Left renal pelvis (tissue), 4 donors: ENCODE measurements around the gene ZFP3. TPM values are rescaled to one million over a fixed set of nuclear protein-coding genes. Genes with fewer than 3 reads are reported as not detected.
"Not testable (repeated sequence)": the region's sequence is repeated elsewhere in the genome, so short reads cannot be mapped to it uniquely, and the experiment has no call there.

Experiments used
- DNase-seq, 4 donors: peaks; one replicate each; pipeline ENCODE4 v3.0.0-alpha.2; 2013; ENCODE audit warnings: low read depth in 4 of 4, low spot score in 3 of 4
- polyA plus RNA-seq, 4 donors: library from polyadenylated mRNA; unstranded; fragments of 120-200 nt; gene quantifications; one replicate each; pipeline ENCODE4 v1.2.1, GENCODE V29; 2013; ENCODE audit not compliant: insufficient read length in 4 of 4

Gene ZFP3
- 10 to 100 TPM in 3 of 4 donors, 1 to 10 TPM in 1; 9.9 to 15.8 (median 14.4) TPM for polyA plus RNA-seq

DNA sequence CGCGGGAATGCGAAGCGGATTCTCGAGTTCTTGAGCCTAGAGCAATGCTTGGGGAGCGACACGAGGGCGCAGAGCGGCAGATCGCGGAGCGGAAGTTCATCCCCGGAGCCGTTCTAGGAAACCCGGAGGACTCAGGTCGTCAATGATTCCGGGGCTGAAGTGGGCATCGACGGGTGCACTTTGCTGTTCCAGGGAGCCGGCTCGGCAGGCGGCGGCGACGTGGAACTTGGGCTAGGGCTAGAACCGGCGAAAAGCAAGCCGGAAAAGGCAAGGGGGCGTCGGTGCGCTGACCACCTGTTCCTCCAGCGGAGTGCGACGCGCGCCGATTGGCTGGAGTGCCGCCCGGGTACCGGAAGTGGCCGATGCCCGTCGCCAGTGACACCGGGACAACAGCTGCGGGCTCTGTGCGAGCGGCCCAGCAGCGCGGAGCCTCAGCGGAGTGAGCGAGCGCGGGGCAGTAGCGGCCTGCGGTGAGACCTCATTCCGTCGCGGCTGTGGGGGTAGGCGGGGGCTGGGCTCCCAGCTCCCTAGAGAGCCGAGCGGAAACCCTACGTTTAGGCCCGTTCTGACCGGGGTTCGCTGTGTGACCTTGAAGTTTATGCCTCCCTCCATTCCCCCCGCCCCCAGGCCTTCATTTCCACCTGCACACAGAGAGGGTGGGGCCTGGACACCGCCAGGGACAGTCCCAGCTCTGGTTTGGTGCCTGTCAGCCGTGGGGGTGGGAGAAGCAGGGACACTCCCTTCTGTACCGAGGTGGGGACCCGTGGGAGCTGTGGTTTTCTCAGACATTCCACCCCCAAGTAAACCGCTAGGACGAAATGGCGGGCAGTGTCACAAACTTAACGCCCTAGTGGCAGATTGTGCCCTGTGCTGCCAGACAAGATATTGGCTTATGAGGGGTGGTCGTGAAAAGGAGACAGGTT lies at the start of gene ZFP3:
Gene ZFP3 (plus strand): TSS at position 362 of the 923 bp plus-strand sequence. CDS start 13,038 bp downstream, outside the sequence.
- DNase-seq, result peak; percentile 70 to 78 (median 75)

DNA sequence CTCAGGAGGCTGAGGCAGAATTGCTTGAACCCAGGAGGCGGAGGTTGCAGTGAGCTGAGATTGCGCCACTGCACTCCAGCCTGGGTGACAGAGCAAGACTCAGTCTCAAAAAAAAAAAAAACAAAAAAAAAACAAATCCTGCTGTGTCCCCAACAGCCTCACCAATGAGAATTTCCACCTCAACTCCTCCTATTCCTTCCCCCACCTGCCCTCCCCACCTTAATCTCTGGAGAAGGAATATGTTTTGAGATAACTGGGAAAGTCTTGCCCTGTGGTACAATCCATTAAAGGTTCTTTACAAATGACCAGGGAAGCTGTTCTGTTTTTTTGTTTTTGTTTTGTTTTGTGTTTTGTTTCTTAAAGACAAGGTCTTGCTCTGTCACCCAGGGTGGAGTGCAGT lies 48.1 kb upstream of the ZFP3 start:
- not testable (repeated sequence) for DNase-seq

DNA sequence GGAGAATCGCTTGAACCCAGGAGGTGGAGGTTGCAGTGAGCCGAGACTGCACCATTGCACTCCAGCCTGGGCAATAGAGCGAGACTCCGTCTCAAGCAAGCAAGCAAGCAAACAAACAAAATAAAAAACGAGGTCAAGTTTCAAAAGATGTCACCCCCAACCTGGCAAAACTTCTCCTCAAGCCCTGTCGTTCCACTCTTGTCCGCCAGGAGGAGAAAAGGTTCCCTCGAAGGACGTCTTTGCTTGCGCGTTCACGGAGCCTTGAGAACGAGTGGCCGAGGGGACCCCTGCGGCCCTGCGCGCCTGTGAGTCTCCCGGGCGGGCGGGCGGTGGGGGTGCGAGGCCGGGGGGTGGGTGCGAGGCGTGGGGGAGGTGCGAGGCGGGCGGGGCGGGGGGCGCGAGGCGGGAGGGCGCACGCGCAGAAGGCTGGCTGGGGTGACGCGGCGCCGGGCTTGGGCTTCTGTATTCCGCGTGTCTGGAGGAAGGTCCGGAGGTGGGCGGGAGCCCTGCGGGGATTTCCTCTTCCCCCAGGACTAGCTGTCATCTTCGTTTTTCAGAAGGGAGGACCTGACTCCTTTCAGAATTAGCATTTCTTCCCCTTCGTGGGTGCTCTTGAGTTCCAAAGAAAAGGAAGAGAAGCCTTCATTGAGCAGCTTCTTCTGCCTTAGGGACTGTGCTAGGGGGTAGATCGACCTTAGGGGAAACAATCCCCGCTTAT lies 46.7 kb upstream of the ZFP3 start:
- peak; percentile 63 to 84 (median 77) for DNase-seq

- no peak for DNase-seq
Measured at GRCh38 chr17:5032865-5033264, 45.4 kb upstream of the ZFP3 start.

- no peak for DNase-seq
Measured at GRCh38 chr17:5033352-5034015, 44.8 kb upstream of the ZFP3 start.

GRCh38 chr17:5034063-5034462 lies 44.2 kb upstream of the ZFP3 start:
- DNase-seq, result no peak

- no peak for DNase-seq
Measured at GRCh38 chr17:5034651-5035050, 43.6 kb upstream of the ZFP3 start.

DNA sequence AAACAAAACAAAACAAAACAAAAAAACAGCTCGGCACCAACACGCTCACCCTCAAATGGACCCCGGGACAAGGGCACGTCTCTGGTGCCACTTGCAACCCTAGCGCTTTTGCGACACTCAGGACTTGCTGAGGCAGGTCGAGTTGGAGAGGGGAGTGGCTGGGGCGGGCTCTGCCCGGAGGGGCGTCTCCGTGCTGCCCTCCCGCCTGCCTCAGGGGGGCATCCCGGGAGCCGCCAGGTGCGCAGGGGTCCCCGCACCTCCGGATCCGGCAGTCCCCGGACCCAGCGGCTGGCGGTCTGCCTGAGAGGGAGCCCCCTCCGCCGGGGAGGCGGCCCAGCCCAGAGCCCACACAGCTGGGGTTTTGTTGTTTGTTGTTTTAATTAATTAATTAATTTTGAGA lies 43.0 kb upstream of the ZFP3 start, which contains the start of gene SLC52A1:
Gene SLC52A1 (minus strand): TSS at position 112 of the 400 bp plus-strand sequence. CDS start 820 bp downstream, outside the sequence.
- DNase-seq, result no peak

DNA sequence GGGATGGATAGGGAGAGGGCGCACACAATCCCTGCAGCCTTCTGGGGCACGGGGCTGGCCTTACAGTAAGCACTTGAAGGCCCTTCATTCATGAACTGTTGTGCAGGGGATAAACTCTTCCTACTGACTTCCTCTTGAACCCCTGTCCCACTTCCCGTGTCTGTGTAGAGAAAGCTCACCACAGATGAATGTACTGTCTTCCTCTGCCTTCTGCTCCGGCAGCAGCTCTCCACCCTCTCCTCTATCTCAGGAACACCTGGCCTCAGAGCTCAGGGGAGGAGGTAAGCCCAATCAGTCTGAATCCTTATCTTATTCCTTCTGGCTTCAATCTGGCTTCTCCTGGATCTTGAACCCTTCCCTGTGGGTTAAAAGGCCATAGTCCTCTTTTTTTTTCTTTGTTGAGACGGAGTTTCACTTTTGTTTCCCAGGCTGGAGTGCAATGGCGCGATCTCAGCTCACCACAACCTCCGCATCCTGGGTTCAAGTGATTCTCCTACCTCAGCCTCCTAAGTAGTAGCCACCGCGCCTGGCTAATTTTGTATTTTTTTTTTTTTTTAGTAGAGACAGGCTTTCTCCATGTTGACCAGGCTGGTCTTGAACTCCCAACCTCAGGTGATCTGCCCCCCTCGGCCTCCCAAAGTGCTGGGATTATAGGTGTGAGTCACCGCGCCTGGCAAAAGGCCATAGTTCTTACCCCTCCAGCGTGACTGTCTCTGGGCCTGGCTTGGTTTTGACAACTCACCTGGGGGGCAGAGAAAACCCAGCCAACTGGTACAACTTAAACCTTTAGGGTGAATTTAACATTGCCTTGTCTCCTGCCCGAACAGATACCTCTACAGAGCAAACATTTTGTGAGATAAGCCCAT lies 35.9 kb upstream of the ZFP3 start:
- no peak for DNase-seq

GRCh38 chr17:5043524-5043923 lies 34.7 kb upstream of the ZFP3 start:
- DNase-seq, result no peak

DNA sequence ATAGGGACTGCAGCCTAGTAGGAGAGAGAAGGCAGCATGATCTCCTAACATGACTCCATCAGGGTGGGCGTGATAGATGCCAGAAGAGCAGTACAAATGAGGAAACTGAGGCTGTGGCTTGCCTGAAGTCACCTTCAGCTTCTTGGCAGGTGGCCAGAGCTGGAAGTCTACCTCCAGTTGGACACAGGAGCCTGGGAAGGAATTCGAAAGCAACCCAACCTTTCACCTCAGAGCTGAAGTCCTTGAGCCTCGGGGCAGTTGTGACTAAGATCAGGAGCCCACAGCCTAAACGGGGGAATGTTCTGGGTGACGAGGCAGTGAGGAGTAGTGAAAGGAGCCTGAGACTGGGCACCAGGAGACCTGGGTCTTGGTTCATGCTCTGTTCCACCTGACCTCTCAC lies 33.6 kb upstream of the ZFP3 start:
- no peak for DNase-seq

DNA sequence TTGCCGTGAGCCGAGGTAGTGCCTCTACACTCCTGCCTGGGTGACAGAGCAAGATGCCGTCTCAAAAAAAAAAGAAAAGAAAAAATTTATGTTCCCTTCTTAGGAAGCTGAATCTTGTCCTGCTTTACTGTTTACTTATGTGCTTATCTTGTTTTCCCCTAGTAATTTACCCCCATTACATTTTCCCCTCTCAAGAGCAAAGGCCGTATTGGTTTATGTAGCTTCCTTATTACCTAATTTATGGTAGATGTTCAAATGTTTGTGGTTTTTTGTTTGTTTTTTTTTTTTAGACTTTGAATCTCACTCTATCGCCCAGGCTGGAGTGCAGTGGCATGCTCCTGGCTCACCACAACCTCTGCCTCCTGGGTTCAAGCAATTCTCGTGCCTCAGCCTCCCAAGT lies 32.8 kb upstream of the ZFP3 start:
- no peak for DNase-seq

GRCh38 chr17:5047446-5047845 lies 30.8 kb upstream of the ZFP3 start:
- no peak for DNase-seq

GRCh38 chr17:5049314-5049841 lies 28.9 kb upstream of the ZFP3 start:
- no peak for DNase-seq

DNA sequence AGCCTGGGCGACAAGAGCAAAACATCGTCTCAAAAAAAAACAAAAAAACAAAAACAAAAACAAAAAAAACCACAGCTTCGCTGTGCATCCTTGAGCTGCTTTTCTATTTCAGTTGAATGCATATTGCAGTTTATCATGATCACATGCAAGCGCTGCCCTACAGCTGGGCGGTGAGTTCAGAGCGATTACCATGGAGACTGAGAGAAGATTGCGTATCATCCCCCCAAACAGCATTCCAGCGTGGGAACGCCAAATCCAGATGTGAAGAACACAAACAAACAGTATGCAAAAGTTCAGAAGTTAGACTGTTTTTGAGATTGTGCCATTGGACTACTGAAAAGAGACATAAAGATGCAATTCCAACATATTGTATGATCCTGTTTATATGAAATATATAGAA lies 28.0 kb upstream of the ZFP3 start:
- DNase-seq, result peak in 1 of 4 donors; percentile 19

GRCh38 chr17:5055543-5055942 lies 22.7 kb upstream of the ZFP3 start:
- DNase-seq, result no peak

DNA sequence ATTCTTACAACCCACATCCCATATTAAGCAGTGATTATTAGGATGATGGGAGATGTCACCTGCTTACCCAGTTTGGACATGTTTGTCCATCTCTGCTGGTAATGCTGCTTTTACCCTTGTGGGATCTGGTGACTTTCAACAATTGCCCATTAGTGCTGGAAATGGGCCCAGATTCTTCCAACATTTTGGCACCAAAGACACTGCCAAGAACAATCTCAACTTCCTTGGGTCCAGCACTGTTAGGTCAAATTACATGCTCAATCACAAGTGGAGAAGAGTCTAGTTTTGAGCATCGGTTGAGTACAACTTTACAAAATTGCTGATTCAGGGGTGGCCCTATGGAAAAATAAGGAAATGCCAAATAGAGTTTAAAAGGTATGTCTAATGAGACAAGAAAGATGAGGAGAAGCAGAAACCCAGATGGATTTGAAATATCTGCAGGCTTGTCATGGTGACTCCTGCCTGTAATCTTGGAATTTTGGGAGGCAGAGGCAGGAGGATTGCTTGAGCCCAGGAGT lies 13.0 kb upstream of the ZFP3 start:
- DNase-seq, result no peak

- no peak for DNase-seq
Measured at GRCh38 chr17:5068236-5068635, 10.0 kb upstream of the ZFP3 start.

DNA sequence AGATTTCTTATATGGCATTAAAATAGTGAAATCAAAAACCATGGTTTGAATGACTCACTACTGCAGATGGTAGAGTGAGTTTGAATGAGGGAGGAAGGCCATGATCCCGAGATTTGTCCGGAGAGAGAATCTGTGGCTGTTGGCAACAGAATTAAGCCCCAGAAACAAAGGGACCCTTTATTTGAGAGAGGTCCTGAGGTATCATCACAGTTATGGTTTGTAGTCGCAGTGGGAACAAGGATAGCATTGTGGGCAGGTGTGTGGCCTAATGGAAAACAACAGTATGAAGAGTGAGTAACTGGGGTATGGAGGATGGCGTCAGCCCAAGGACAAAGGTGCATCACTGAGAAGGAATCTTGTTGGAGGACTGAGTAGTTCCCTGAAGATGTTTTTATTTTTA lies 8.5 kb upstream of the ZFP3 start:
- DNase-seq, result no peak

- not testable (repeated sequence) for DNase-seq
Measured at GRCh38 chr17:5075472-5075871, 2.8 kb upstream of the ZFP3 start.
